NCI-H2227 (cell line): ENCODE data around the gene TFAP2D.

Experiments
- DNase-seq: peaks from one replicate; lab custom pipeline; 2025; ENCODE audit not compliant: unreplicated experiment; lab: John Stamatoyannopoulos, UW

Gene TFAP2D

DNA sequence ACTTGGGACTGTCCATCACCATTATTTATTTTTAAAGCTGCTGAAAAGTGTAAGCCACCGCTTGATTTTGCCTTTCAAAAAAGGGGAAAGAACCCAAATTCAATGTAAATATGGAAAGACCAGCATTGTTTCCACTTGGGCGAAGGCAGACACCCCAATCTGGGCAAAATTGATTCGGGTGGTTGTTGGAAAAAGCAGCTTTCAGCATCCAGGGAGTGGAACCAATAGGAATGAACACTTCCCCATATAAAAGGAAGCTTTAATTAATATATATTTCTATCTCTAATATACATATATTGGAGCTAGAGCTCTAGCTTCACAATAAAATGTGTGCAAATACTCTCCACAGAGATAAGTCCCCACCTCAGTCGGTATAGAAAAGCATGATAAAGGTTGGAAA, at the start of gene TFAP2D:
TSS of gene TFAP2D (plus strand) at position 301 of the 400 bp plus-strand sequence. CDS start 530 bp downstream, outside the sequence.
- no peak for DNase-seq

DNA sequence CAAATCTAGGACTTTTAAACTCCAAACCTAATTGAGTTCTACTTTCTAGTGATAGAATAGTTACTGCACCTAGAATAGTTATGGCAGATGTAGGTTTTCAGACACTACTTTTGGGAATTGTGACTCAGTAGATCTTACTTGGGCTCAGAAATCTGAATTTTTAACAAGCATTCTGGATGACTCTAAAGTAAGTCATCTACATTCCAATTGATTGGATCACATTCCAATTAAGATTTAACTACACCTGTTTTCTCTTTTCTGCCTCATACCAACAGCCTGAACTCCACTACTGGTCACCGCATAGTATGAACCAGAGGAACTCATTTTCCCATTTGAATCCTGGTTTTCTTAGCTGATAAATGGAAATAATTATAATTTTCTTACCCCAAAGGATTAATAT, 49.5 kb upstream of the TFAP2D start:
- DNase-seq, result no peak

DNA sequence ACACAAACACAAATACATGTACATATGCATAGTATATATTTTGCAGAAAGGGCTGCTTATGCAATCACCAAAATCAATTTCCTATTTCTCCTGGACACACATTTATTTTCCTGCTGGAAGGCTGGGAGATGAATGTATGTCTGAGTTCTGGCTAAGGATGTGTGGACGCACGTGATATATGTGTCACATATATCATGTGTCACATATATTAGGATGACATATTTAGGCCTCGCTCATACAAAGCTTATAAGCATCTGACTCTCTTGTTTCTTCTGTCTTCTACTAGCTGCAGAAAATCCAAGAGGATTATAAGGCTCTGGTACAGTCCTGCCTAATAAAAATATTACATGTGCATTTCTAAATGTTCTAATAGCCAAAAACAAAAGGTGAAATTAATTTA, 47.2 kb upstream of the TFAP2D start:
- DNase-seq, result no peak

DNA sequence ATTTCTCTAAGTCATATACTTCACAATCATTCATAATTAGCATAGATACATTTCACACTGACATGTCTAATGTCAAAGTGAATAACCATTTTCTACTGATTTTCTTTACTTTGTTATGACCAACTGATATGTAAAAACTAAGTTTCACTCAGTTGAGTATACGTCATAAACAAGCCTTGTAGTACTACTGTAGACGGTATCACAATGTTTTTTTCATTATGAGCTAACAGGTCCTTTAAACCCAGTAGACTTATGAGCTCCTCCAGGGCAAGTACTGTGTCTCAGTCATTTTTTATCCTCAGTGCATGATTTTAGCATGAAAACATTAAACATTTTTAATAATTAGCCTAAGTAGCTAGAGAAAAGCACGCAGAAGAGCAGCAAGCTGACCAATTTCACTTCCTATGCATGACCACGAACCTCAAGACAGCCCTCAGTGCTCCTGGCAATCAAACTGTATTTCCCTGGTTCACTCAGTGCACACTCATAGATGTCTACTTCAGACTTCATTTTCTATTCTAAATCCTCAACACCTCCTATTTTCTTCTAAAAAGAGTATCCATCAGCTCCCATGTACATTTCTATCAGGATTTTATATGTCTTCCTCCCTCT, 32.0 kb upstream of the TFAP2D start:
- no peak for DNase-seq

DNA sequence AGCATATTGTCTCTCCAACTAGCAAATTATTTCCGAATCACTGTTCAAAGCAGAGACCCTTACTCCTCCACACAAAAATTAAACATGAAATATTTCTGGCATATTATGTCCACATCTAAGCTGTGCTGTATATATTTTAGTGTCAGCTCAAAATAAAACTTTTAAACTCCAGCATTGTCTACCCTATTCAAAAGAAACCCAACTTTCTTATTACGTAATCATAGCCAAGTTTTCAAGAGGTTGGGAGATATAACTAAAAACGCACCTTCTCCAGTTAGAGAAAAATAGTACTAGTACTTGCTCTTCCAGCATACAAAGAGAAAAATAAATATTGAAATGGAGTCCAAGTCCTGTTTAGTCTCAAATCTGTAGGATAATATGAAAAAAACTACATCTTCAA, 24.1 kb upstream of the TFAP2D start:
- DNase-seq, result no peak

DNA sequence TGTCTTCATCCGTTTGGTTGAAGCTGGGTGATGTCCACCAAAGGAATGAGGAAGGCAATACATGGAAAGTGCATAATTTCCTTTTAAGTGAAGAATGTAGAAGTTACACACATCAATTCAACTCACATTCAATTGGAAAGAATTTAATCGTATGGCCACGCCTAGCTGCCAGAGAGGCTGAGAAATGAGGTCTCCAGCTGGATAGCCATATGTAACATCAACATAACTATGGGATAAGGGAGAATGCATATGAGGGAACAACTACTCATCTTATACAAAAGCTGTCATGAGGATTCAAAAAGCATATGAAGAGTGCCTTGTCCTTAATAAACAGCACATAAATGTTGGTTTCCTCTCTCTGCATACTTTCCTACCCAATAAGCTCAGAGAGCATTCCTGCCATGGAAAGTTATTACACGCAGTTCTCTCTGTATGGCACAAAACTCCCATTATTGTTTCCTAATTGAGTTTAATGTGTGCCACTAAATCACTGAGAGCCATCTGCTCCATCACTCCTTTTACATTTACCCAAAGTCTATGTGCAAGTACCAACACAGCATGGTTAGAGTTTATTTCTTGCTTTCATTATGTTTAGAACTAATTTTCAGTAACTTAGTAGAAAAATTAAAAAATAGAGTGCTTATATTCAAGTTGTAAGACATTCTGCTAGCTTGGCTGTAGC, 21.4 kb upstream of the TFAP2D start:
- DNase-seq, result no peak

DNA sequence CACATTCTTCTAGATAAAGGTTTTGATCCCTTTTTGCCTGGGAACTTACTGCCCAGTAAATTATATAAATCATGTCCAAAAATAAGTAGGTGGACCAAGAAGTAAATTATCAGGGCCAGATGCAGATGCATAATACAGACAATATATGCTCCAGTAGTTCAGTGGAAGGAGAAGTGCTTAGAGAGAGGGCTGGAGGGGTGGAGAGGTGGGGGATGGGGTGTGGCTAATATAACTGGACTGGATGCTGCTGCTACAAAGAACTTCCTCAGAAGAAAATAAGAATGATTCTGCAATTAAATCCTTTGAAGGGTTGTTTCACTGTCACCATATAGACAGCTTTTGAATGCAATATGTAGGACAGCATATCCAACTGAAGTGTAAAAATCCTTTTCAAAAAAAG, 14.8 kb upstream of the TFAP2D start:
- no peak for DNase-seq

DNA sequence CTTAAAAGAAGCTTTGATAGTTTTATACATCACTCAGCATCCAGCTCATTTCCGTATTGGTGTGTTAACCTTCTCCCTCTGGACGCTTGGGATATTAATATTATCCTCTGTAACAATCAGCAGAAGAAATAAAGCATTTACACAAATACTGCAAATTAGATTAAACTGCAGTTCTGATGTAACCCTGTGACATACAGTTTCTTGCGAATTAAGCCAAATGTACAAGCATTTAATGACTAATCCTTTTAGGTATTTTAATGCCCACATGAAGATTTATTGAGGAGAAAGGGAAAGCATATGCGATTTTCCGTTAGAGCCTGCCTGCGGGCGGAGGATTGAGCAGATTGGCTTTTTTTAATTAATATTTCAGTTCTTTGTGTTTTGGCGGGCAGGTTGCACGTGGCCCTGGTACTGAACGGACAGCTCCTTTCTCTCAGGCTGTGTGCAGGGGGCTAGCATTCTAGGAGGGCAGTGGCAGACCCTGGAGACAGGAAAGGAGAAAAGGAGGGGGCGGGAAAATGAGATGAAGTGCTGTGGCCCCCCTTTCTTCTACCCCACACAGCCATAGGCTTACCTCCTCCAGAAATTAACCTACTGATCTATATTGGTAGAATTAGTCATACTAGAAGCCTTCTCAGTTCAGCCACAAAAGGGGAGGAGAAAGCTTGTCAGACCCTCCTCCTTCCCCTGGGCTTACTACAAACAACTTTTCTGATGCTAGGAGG, 14.1 kb upstream of the TFAP2D start:
- no peak for DNase-seq

DNA sequence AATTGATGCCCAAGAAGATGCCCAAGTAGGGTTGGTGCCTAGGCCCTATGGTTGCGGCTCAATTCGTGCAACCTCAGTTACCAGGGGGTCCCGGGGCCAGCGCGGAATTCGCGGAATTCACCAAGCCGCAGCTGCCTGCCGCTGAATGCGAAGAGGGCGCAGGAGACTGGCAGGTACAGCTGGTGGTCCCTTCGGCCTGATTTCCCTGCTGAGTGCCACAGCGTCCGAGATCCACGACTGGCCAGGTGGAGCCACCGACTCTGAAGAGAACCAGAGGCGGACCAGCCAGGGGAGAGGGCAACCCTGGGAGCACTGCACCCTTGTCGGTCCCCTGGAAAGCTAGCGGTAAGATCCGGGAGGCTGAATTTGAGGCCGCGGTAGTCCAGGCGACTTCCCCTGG, 6.8 kb upstream of the TFAP2D start:
- DNase-seq, result no peak

DNA sequence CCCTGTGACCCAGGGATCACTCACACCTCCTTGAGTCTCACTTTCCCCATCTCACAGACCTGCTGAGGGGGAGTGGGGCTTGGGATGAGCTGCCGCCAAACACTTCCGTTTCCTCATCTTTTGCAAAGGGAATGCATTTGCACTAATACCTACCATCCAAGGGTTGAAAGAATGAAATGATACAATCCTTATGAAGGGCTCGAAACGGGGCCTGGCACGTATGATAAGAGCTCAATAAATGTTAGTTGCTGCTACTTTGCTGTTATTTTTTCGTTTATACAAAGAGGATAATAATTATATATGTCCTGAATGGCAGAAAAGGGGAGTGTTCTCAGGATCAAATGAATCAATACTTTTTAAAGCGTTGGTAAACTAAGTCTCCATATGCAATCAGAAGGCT, 6.1 kb upstream of the TFAP2D start:
- DNase-seq, result no peak

DNA sequence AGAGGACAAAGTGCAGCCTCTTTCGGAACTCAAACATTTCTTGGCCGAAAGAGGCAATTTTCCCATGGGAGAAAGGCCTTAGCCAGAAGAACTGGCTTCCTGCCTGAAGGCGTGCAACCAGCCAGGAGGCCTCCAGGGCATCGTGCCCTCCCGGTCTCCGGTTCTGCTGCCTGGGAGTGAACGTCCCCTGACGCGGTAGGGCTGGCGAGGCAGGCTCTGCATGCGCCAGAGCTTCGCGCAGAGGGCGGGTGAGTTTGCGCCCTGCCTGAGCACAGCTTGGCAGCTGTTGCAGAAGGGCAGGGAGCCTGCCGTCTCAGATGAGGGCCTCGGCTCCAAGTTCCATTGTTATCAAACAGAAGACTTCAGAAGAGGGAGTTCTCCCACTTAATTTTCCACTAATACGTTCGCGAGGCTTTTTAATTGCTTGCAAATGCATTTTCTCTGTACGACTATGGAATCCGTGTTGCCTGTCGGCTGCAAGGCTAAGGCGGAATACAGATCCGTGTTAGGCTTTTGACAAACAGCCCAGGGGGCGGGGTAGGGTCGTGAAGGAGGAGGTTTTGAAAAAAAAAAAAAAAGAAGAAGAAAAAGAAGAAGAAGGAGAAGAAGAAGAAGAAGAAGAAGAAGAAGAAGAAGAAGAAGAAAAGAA, 5.5 kb upstream of the TFAP2D start:
- no peak for DNase-seq

DNA sequence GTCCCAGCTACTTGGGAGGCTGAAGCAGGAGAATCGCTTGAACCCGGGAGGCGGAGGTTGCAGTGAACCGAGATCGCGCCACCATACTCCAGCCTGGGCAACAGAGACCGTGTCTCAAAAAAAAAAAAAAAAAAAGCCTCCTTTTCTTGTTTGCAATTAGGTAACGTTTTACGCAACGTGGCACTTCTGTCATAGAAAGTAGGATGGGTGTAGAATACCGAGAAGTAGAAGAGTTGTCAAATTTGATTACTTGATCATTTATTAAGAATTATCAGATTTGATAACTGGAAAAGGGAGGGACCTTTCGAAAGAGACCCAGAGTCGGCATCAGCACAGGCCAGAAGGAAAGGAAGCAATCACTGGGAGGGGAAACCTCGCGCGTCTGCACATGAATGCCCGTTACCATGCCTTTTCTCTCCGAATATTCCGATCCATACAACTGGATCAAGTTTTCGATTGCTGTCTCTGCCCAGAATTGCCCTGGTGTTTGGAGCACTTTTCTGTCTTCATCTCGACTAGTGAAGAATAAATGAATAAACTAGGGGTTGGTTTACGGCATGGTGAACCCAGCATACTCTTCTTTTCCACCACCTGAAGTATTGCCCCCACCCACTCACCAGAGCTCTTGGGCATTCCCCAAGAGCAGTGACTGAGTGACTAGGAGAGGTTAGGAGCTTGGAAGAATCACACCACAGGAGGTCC, 4.5 kb upstream of the TFAP2D start:
- no peak for DNase-seq

DNA sequence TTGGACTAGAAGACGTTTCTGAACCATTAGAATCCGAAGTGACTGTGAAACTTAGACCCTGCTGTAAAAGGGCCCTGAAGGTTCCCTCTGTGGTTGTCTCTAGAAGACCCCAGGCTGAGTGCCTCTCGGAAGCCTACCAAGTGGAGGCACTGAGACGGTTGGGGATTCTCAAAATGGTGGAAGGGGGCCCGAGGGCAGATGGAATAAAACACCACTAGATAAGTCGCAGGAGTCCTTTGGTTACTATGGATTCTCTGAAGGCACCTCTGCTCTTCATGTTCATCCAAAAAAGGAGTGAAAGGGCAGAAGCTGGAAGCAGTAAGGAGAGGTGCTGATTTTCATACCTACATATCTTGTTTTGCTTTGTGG, 4.0 kb upstream of the TFAP2D start:
- DNase-seq, result no peak

DNA sequence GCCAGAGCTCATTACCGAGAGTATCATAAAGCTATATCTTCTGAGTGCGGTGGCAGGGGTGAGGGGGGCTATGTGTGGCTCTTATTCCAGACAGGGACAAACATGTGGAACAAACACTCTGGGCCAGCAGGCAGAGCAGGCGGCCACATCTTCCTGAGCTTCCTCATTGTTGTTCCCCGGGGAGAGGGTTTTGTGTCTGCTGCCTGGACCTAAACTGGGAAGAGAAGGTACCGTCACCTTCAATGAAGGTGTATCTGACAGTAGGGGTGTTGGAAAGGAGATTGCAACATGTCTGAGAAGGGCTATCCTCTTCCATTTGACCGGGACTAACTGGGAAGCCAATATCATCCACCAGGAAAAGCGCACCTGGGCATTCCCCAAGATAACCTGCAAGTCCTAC, 1.6 kb upstream of the TFAP2D start:
- no peak for DNase-seq

DNA sequence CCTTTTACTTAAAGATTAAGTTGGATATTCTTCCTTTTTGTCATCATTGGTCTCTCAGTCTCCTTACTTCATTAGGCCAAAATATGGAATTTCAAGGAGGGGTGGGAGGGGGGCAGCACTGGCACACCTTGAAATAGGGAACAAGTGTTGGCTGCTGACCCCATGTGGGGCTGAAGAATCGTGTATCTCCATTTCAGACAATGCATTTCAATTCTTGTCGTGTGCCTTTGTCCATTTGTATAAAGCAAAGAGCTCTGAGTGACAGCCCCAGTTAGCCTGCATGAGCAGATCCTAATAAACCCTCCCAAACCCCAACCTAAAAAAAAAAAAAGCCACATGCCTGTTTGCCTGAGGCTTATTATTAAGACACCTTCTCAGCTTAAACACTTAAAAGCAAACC, 1.0 kb upstream of the TFAP2D start:
- no peak for DNase-seq

DNA sequence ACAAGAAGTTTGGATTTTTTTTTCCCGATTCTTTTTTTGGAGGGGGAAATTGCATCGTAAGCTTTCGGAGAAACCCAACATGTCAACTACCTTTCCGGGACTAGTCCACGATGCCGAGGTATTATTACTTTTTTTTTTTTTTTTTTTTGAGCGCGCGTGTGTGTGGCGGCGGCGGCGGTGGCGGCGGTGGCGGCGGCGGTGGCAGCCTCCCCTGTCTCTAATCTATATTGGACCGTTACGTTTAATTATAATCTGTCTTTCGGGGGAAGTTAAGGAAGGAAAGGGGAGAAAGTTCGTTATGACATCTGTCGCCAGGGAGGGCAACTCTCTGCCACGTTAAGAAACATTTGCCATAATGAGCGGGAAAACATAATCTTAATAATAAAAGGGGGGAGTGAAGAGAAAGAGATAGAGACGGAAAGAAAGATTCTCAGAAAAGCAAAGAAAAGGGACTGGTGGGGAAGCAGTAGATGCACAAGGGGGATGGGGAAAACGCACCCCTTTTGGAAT, 706 bp downstream of the TFAP2D start:
- DNase-seq, result no peak

DNA sequence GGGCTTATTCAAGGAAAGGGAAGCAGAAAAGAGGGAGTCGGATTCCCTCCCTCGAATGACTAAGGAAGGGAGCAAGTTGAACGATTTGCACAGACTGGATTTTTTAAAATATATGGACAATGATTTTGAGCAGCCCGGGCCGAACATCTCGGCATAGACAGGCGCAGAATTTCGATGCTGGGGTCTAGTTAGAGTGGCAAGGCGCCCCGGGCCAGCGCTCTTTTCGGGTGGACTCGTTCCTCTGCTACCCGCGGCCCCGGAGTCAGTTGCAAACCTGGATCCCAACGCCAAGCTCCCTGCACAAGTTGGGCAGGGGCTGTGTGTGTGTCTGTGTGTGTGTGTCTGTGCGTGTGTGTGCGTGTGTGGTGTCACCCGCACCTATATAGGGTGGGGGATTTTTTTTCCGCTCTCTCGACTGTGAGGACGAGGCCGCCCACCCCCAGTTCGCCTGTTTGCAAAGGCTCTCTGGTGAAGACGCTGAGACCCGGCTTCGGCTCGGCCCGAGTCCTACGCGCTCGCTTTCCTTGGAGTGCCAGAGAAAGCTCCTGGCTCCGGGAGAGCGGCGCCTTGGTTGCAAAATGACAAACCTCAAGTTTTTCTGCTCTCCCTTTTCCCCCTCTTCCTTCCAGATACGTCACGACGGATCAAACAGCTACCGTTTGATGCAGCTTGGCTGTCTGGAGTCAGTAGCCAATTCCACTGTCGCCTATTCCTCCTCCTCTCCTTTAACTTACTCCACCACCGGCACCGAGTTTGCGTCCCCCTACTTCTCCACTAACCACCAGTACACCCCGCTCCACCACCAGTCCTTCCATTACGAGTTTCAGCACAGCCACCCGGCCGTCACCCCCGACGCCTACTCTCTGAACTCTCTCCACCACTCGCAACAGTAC, 1.4 kb downstream of the TFAP2D start:
- DNase-seq, result no peak

DNA sequence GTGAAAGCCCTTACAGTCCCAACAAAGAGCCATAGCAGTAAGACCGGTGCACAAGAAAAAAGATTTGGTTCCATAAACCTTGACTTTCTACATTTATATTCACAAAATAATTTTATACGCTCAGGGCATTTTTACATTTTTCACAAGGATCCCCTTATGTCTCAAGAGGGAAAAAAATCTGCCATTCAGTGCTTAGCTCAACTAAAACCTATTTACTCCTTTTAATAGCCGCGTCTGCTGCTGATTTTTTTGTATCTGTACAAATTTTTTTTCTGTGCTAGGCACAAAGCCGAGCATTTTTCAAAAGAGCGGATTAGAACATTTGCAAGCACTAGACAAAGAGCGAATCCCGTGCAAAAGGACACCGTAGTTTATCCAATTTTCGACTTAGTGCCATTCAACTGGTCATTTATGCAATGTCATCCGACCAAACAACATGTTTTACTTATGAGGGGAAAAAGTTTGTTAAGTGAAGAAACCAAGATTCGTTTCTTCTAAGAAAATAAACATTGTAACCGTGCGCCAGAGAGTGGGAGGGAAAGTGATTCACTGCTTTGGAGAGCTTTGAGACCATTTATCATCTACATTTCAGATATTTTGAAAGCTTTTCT, 3.7 kb downstream of the TFAP2D start:
- DNase-seq, result no peak

DNA sequence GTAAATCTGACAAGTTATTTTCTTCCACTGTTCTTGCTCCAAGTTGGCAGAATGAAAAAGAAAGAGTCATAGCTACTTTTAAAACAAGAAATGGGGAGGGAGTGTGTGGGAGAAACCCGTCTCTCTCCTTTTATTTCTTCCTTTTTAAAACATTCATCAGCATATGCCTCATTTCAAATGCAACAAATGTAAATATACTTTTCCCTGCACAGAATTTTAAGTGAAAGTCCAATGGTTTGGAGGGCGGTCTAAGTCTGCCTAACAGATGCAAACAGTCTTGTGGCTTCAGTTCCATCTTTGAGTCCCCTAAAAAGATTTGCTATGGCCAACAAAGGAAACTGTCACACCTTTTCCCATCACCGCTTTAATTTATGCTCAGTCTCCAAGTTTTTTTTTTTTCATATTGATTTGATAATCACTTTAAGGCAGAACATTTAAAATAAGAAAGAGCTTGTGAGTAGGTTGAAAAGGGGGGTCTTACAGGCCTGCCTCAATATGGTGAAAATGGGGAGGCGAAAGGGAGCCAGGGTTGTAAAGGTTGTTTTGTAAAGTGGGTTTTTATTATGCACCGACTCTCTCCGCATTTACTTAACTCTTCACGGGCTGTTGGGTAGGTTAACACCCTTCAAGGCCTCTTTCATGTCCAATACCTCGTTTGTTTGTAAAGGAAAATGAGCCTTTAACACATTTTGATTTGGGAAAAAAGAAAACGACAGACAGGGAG, 4.6 kb downstream of the TFAP2D start:
- no peak for DNase-seq
